Endothelial cell (in vitro differentiated cells): ENCODE measurements around the gene CHST3. TPM values are rescaled to one million over a fixed set of nuclear protein-coding genes. Genes with fewer than 3 reads are reported as not detected.
"Not testable (repeated sequence)": the region's sequence is repeated elsewhere in the genome, so short reads cannot be mapped to it uniquely, and the experiment has no call there.

Source experiments
- DNase-seq: peaks from one replicate; pipeline ENCODE4 v3.0.0; 2021; ENCODE audit warnings: low spot score
- H3K27ac Mint-ChIP-seq: one replicate; pipeline ENCODE4 v1.8.0; 2021; ENCODE audit warnings: mixed read lengths, inconsistent platforms; ENCODE audit not compliant: unreplicated experiment
- H3K27me3 Mint-ChIP-seq: one replicate; pipeline ENCODE4 v1.8.0; 2021; ENCODE audit warnings: mild to moderate bottlenecking, moderate library complexity, mixed read lengths, inconsistent platforms; ENCODE audit not compliant: unreplicated experiment
- H3K36me3 Mint-ChIP-seq: one replicate; pipeline ENCODE4 v1.8.0; 2021; ENCODE audit warnings: mild to moderate bottlenecking, low read depth, mixed read lengths, inconsistent platforms; ENCODE audit not compliant: unreplicated experiment
- H3K4me1 Mint-ChIP-seq: one replicate; pipeline ENCODE4 v1.8.0; 2021; ENCODE audit warnings: mild to moderate bottlenecking, mixed read lengths, inconsistent platforms; ENCODE audit not compliant: unreplicated experiment
- H3K4me3 Mint-ChIP-seq: one replicate; pipeline ENCODE4 v1.8.0; 2021; ENCODE audit warnings: mild to moderate bottlenecking, mixed read lengths, inconsistent platforms; ENCODE audit not compliant: unreplicated experiment
- H3K9me3 Mint-ChIP-seq: one replicate; pipeline ENCODE4 v1.8.0; 2021; ENCODE audit warnings: mixed read lengths, inconsistent platforms; ENCODE audit not compliant: unreplicated experiment
- CTCF ChIP-seq: fragments of 200-600 bp; sonication (generic); IDR thresholded peaks from one replicate; pipeline ENCODE4 v1.5.0; 2021; ENCODE audit warnings: antibody characterized with exemption; ENCODE audit not compliant: unreplicated experiment
- long read RNA-seq: library from polyadenylated mRNA; unstranded; transcript quantifications from one replicate; pipeline ENCODE4 v2.0.0, GENCODE V29; 2020; ENCODE audit not compliant: unreplicated experiment
- total RNA-seq: library from RNA; stranded (reverse); fragmentation: NEBNext Ultra II Directional; extraction: Animal tissue kit (Norgen Biotek cat#: 25700); gene quantifications from one replicate; pipeline ENCODE4 v1.2.1, GENCODE V29; 2021; ENCODE audit not compliant: unreplicated experiment

The CHST3 gene
- total RNA-seq = 3.8 TPM
- long read RNA-seq, partial matches to known transcripts = 0 of 2 reads
- long read RNA-seq, other reads (novel, unspliced or antisense) = 2 of 2 reads

- H3K36me3 Mint-ChIP-seq = no peaks in the 10 kb centered on the region
- peak within 1 kb of the TSS; percentile 91 for H3K4me3 Mint-ChIP-seq
- DNase-seq = peak; percentile 53
- TF ChIP-seq CTCF = no peak
- peaks cover 27% of the 10 kb centered on the region for H3K27me3 Mint-ChIP-seq
- H3K9me3 Mint-ChIP-seq = no peaks in the 10 kb centered on the region
- peak within 1 kb of the TSS; percentile 78 for H3K27ac Mint-ChIP-seq
- H3K4me1 Mint-ChIP-seq = peaks cover 14% of the 10 kb centered on the region
These were observed at the start of gene CHST3 for GRCh38 chr10:71964098-71964742. TSS of gene CHST3 (plus strand) at chr10:71964395. CDS start at chr10:72005843, 41,448 bp downstream.

DNA sequence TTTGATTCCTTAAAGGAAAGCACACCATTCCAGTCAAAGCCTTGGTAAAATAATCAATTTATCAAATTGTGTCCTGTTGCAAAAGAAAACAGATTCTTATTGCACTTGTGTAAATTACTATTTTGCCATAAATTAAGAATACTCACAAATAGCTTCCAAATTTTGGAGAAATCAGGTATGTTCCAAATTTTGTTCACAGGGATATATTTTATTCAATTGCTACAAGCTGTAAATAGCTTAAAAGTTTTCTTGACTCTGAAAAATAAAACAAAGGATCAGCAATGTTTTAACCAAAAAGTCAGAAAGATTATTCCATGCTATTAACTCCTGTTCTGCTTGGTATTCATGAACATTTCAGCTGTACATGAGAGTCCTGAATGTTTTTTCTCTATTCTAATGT lies 47.4 kb upstream of the CHST3 start:
- DNase-seq = no peak
- TF ChIP-seq CTCF = no peak
- Mint-ChIP-seq H3K4me3 (no peak overlapping the region), H3K27ac (no peak overlapping the region), H3K4me1 (no peaks in the 10 kb centered on the region), H3K9me3 (no peaks in the 10 kb centered on the region), H3K27me3 (peaks cover 2% of the 10 kb centered on the region), H3K36me3 (no peaks in the 10 kb centered on the region)

DNA sequence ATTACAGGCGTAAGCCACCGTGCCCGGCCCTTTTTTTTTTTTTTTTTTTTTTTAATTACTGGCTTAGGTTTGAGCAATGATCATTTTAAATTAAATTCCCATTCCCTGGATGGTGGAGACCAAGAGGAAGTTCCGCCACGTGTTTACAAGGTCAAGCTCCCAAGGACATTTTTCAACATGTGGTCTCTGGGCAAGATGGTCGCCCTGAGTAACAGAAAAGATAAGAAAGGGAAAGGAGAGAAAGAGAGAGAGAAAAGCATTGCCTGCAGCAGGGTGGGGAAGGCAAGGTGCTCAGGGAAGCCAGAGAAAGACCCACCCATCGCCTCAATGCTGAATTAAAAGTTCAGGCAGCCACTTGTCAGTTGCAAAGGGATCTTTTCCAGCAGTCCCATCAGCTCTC lies 45.2 kb upstream of the CHST3 start:
- no peak for TF ChIP-seq CTCF
- Mint-ChIP-seq H3K4me3 (no peak overlapping the region), H3K9me3 (no peaks in the 10 kb centered on the region), H3K4me1 (no peaks in the 10 kb centered on the region), H3K27me3 (peaks cover 3% of the 10 kb centered on the region), H3K36me3 (no peaks in the 10 kb centered on the region), H3K27ac (no peak overlapping the region)
- no peak for DNase-seq

GRCh38 chr10:71919956-71920539 lies 44.1 kb upstream of the CHST3 start:
- not testable (repeated sequence) for H3K4me1 Mint-ChIP-seq, DNase-seq, H3K4me3 Mint-ChIP-seq, H3K9me3 Mint-ChIP-seq, H3K27me3 Mint-ChIP-seq, H3K27ac Mint-ChIP-seq, H3K36me3 Mint-ChIP-seq

- no peaks in the 10 kb centered on the region for H3K4me1 Mint-ChIP-seq
- no peak overlapping the region for H3K27ac Mint-ChIP-seq
- no peak overlapping the region for H3K4me3 Mint-ChIP-seq
- H3K9me3 Mint-ChIP-seq = no peaks in the 10 kb centered on the region
- H3K36me3 Mint-ChIP-seq = no peaks in the 10 kb centered on the region
- H3K27me3 Mint-ChIP-seq = peaks cover 3% of the 10 kb centered on the region
- no peak for TF ChIP-seq CTCF
- DNase-seq = no peak
These were observed 43.5 kb upstream of the CHST3 start for GRCh38 chr10:71920540-71921323.
